Smooth muscle cell (in vitro differentiated cells): Measurements from ENCODE around the gene PAQR4. TPM values are rescaled to one million over a fixed set of nuclear protein-coding genes. Genes with fewer than 3 reads are reported as not detected.

Source experiments
- DNase-seq: peaks from one replicate; lab custom pipeline; 2025; ENCODE audit not compliant: unreplicated experiment; lab: John Stamatoyannopoulos, UW
- H2AFZ ChIP-seq: fragments of 200-600 bp; sonication (generic); 2 replicates; pipeline ENCODE4 v1.6.0; 2016; ENCODE audit warnings: antibody characterized with exemption, low read depth, mild to moderate bottlenecking
- H3F3A ChIP-seq: fragments of 200-600 bp; sonication (generic); 2 replicates; pipeline ENCODE4 v1.6.0; 2017; ENCODE audit warnings: antibody characterized with exemption, low read depth
- H3K27ac ChIP-seq: fragments of 200-600 bp; sonication (generic); 2 replicates; pipeline ENCODE4 v1.5.1; 2016; ENCODE audit warnings: low read depth, mild to moderate bottlenecking
- H3K27me3 ChIP-seq: fragments of 200-600 bp; sonication (generic); 2 replicates; pipeline ENCODE4 v1.6.1; 2016; ENCODE audit warnings: low read depth, mild to moderate bottlenecking
- H3K36me3 ChIP-seq: fragments of 200-600 bp; sonication (generic); 2 replicates; pipeline ENCODE4 v1.5.1; 2016; ENCODE audit warnings: low read depth
- H3K4me1 ChIP-seq: fragments of 200-600 bp; sonication (generic); 2 replicates; pipeline ENCODE4 v1.5.1; 2016; ENCODE audit warnings: low read depth
- H3K4me2 ChIP-seq: fragments of 200-600 bp; sonication (generic); 2 replicates; pipeline ENCODE4 v1.6.0; 2016; ENCODE audit warnings: mild to moderate bottlenecking
- H3K4me3 ChIP-seq: fragments of 200-600 bp; sonication (generic); 2 replicates; pipeline ENCODE4 v1.5.1; 2016; ENCODE audit warnings: mild to moderate bottlenecking
- H3K79me2 ChIP-seq: fragments of 200-600 bp; sonication (generic); 2 replicates; pipeline ENCODE4 v1.6.0; 2016; ENCODE audit warnings: low read depth, mild to moderate bottlenecking
- H3K9ac ChIP-seq: fragments of 200-600 bp; sonication (generic); 2 replicates; pipeline ENCODE4 v1.6.0; 2016; ENCODE audit warnings: low read depth
- H3K9me3 ChIP-seq: fragments of 200-600 bp; sonication (generic); replicated peaks from 2 replicates; pipeline ENCODE4 v1.5.1; 2016; ENCODE audit warnings: low read depth
- H4K20me1 ChIP-seq: fragments of 200-600 bp; sonication (generic); 2 replicates; pipeline ENCODE4 v1.6.0; 2016; ENCODE audit warnings: low read depth
- WGBS: methylation state at CpG from one replicate; pipeline ENCODE4 v1.1.7; 2016; ENCODE audit warnings: low lambda C conversion rate; 5-methylcytosine and 5-hydroxymethylcytosine counted together
- polyA plus RNA-seq: library from polyadenylated mRNA; unstranded; fragments of >200 nt; fragmentation: Nextera tagmentation; extraction: Ambion mirVana; gene quantifications from 2 replicates; pipeline ENCODE4 v1.2.1, GENCODE V29; 2016
- total RNA-seq: library from RNA; depleted of rRNA; stranded (reverse); fragments of >200 nt; gene quantifications from 2 replicates; pipeline ENCODE4 v1.2.3, GENCODE V29; 2014
- TF ChIP-seq, protein P1 (sequence below): fragments of 200-600 bp; sonication (generic); IDR thresholded peaks from 2 replicates; pipeline ENCODE4 v1.5.1; 2017; ENCODE audit warnings: borderline replicate concordance, mild to moderate bottlenecking, antibody characterized with exemption; ENCODE audit not compliant: insufficient read depth, poor library complexity, severe bottlenecking

PAQR4 gene
- total and polyA plus RNA-seq, 2 experiments from 2014 or later = 4.6 to 9.3 TPM

DNA sequence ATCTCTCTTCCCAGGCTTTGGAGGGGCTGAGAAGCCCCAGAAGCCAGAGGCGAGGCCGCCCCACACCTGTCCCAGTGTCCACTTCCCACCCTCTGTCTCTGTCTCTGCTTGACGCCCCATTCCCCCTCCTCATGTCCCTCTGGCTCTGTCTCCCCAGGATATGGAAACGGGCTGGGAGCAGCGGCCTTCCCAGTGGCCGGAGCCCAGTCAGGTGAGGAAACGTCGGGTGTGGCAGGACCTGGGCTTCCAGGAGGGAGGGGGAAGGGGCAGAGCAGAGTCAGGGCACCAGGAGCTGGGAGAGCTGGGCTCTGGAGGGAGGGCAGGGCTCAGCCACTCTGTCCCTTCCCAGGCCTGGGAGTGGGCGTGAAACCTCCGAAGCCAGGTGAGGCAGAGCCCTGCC is 21.7 kb downstream of the PAQR4 start:
- WGBS = 61% methylated on average over 10 of the region's 10 CpGs
- Histone ChIP-seq H2AFZ (no peak overlapping the region), H3K4me3 (no peak overlapping the region), H4K20me1 (no peaks in the 10 kb centered on the region), H3F3A (no peaks in the 10 kb centered on the region), H3K4me2 (no peak overlapping the region), H3K27me3 (no peaks in the 10 kb centered on the region), H3K4me1 (no peaks in the 10 kb centered on the region), H3K27ac (no peak overlapping the region), H3K9me3 (no peaks in the 10 kb centered on the region), H3K36me3 (no peaks in the 10 kb centered on the region), H3K9ac (no peak overlapping the region), H3K79me2 (no peaks in the 10 kb centered on the region)
- DNase-seq = no peak
- TF ChIP-seq, protein P1, sequence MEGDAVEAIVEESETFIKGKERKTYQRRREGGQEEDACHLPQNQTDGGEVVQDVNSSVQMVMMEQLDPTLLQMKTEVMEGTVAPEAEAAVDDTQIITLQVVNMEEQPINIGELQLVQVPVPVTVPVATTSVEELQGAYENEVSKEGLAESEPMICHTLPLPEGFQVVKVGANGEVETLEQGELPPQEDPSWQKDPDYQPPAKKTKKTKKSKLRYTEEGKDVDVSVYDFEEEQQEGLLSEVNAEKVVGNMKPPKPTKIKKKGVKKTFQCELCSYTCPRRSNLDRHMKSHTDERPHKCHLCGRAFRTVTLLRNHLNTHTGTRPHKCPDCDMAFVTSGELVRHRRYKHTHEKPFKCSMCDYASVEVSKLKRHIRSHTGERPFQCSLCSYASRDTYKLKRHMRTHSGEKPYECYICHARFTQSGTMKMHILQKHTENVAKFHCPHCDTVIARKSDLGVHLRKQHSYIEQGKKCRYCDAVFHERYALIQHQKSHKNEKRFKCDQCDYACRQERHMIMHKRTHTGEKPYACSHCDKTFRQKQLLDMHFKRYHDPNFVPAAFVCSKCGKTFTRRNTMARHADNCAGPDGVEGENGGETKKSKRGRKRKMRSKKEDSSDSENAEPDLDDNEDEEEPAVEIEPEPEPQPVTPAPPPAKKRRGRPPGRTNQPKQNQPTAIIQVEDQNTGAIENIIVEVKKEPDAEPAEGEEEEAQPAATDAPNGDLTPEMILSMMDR = no peak

DNA sequence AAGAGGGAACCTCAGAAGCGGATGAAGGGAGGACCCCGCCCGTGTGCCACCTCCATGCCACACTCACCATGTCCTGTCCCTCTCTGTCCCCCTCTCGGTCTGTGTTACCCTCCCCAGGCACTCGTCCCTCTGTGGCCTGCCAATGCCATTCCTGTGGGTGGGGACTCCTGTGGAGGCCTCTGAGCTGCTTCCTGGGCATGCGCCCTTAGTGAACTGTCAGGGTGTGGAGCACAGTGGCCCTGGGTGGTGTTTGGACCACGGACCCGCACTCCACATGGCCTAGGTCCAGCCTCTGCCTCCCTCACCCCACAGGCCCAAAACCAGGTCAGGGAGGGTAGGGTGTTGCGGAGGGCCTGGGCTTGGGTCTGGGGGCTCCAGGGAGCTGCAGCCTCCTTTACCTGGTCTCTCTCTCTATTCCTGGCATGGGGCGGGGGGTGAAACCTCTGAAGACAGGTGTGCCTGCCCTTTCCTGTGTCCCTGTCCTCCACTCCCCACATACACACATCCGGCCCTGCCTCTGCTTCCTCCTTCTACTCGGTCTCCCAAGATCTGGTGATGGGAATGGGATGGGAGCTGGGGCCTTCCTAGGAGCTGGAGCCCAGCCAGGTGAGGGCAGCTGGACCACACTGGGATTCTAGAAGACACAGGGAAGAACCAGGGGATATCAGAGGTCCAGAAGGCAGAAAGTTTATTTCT is 22.6 kb downstream of the PAQR4 start:
- 88% methylated on average over 12 of the region's 12 CpGs for WGBS
- H4K20me1 ChIP-seq = no peaks in the 10 kb centered on the region
- H3K27ac ChIP-seq = no peak overlapping the region
- TF ChIP-seq, protein P1 = no peak
- H3K79me2 ChIP-seq = no peaks in the 10 kb centered on the region
- no peaks in the 10 kb centered on the region for H3K27me3 ChIP-seq
- no peak overlapping the region for H2AFZ ChIP-seq
- no peaks in the 10 kb centered on the region for H3K9me3 ChIP-seq
- H3K4me3 ChIP-seq = no peak overlapping the region
- no peaks in the 10 kb centered on the region for H3K36me3 ChIP-seq
- DNase-seq = no peak
- H3K4me2 ChIP-seq = no peak overlapping the region
- H3K4me1 ChIP-seq = no peaks in the 10 kb centered on the region
- H3F3A ChIP-seq = no peaks in the 10 kb centered on the region
- no peak overlapping the region for H3K9ac ChIP-seq

DNA sequence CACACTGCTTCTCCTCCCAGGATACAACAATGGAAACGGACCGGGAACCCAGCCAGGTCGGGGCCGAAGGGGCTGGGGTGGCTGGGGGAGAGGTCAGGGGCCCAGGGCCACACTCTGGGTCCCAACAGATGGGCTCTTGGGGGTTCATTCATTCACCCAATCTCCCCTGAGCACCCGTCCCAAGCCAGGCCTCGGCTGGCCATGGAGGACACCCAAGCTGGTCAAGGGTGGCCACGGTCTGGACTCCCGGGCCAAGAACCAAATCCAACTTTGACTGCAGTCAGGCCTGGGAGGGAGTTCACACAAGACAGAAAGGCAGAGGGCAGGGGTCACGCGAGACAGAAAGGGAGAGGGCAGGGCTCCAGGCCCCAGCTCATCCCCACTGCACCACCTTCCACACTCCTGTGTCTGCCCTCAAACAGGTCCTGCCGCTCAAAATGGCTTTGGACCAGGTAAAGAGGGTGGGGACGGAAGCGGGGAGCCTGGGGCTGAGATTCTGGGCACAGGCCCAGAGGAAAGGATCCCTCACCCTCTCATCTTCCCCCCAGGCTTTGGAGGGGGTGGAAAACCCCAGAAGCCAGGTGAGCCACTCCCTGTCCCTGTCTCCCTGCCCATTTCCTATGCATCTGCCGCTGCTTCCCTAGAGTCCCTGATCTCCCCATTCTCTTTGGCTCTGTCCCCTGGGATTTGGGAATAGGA is 23.4 kb downstream of the PAQR4 start:
- TF ChIP-seq, protein P1 = no peak
- no peaks in the 10 kb centered on the region for H4K20me1 ChIP-seq
- H3K36me3 ChIP-seq = no peaks in the 10 kb centered on the region
- no peak overlapping the region for H3K27ac ChIP-seq
- H3K4me2 ChIP-seq = no peak overlapping the region
- no peaks in the 10 kb centered on the region for H3K27me3 ChIP-seq
- H3K79me2 ChIP-seq = no peaks in the 10 kb centered on the region
- H3K4me3 ChIP-seq = no peak overlapping the region
- no peaks in the 10 kb centered on the region for H3K4me1 ChIP-seq
- no peak for DNase-seq
- H2AFZ ChIP-seq = no peak overlapping the region
- WGBS = 93% methylated on average over 14 of the region's 14 CpGs
- no peaks in the 10 kb centered on the region for H3K9me3 ChIP-seq
- no peak overlapping the region for H3K9ac ChIP-seq
- H3F3A ChIP-seq = no peaks in the 10 kb centered on the region

DNA sequence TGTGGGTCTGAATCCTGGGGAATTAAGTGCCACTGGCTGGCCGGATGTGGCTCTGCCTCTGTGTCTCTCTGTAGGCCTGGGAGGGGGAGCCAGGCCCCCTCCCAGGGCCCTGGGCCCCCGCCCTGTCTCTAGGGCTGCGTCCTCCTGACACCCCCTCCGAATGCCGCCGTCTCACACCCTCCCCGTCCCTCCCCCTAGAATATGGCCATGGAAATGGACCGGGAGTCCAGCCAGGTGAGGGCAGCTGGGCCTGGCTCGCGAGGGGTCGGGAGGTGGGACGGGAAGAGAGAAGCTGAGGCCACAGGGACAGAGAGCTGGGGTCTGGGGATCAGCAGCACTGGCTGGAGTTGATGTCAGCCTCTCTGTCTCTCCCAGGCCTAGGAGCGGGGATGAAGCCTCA is 27.1 kb downstream of the PAQR4 start:
- Histone ChIP-seq H2AFZ (no peak overlapping the region), H3K79me2 (no peaks in the 10 kb centered on the region), H3K27ac (no peak overlapping the region), H4K20me1 (no peaks in the 10 kb centered on the region), H3F3A (no peaks in the 10 kb centered on the region), H3K9ac (no peak overlapping the region), H3K4me3 (no peak overlapping the region), H3K36me3 (no peaks in the 10 kb centered on the region), H3K4me2 (no peak overlapping the region), H3K4me1 (no peaks in the 10 kb centered on the region), H3K27me3 (no peaks in the 10 kb centered on the region), H3K9me3 (no peaks in the 10 kb centered on the region)
- 86% methylated on average over 10 of the region's 13 CpGs for WGBS
- TF ChIP-seq, protein P1 = no peak
- DNase-seq = no peak
